Daoy (cell line): ENCODE results near the gene SORCS3. TPM values are rescaled to one million over a fixed set of nuclear protein-coding genes. Genes with fewer than 3 reads are reported as not detected.

Source experiments
- DNase-seq: peaks from one replicate; pipeline ENCODE4 v3.0.0-alpha.2; 2015; ENCODE audit warnings: low read depth
- total RNA-seq: library from RNA; depleted of rRNA; stranded (reverse); fragments of >200 nt; shearing (Covaris generic); gene quantifications from 2 replicates; pipeline ENCODE4 v1.2.3, GENCODE V29; 2014

The SORCS3 gene
- total RNA-seq, 1 experiment from 2014 or later = not detected

DNA sequence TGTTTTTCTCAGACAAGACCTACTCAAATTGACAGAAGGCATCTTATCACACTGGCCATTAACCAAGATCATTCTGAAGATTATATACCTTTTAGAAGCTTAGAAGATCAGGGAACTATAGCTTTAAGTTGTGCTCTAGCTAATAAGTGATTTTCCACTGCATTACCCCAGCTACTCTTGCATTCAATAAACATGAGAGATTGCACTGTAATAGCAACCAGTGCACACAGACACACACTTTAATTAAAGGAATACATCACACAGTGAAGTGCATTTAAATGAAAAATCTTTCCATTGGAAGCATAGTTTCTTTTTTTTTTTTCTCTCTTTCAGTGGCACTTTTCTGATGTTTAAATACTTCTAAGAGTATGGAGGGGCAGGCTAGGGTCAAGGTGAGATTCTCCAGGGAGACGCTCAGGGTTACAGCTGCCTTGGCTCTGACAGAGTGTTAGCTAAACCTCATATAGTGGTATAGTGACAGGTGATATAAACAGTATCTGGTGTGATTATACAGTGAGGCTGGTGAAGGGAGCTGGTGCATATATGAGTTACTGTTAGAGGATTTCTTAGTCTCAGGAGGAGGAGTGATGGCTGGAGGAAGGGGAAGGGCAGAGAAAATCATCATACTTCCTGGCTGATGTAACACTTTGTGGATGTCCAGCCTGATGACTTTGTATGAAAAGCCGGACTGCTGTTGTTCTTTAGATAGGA, 369.5 kb downstream of the SORCS3 start:
- no peak for DNase-seq

- no peak for DNase-seq
These were observed 376.0 kb downstream of the SORCS3 start for GRCh38 chr10:105017116-105017515.

DNA sequence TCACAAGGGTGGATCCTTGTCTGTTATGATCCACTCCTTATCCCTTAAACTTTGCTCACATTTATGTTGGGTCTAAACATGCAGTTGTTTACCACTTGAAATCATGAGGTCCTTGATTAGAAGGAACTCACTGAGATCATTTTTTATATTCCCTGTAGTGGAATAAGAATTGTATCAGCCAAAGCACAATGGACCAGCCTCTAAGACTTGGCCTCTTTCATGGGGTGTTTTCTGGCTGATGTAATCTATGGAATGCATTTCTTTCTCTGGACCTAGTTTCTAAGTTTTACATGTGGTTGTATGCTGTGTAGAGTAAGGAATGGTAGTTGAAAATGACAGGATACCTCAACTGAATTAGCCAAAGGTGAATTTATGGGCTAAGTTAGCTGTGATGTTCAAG, 376.6 kb downstream of the SORCS3 start:
- no peak for DNase-seq

DNA sequence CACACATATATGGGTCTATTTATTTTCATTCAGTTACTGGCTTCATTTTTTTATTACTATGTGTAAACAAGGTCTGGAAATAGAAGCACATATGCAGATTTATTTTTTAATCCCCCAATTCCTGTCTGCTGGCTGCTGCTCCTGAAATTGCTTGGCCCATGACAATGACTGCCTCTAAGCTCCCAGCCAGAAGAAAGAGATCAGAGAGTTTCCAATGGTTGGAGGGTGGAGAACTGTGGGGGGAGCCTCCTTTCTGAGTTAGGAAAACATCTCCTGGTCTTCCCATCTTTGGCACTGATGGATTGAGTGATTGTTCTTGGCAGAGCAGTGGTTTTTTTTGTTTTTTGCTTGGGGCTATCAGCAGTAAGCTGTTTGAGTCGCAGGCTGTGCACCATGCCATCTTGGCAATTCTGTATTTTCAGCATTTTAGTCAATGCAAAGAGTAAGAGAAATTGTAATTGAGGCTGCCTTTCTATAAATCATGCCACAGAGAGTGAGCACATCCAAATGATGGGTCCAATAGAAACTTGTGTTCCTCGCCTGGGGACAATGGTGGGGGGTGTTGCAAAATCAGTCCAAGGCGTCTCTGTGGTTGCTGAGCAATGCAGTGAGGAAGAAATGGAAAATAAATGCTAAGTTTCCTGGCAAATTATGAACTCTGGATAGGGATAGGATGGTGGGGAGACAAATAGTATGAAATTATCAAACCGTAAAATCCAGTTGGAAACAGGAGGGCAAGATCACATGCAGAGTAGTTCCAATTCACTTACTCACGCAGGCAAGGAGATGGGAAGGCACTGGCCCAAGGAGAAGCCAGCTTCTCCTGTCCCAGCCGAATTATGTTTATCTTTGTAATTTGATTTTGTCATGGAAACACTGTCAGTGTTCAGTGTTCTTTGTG, 382.4 kb downstream of the SORCS3 start:
- DNase-seq = no peak

- no peak for DNase-seq
These were observed 383.1 kb downstream of the SORCS3 start for GRCh38 chr10:105024184-105024583.

GRCh38 chr10:105025092-105025491, 384.0 kb downstream of the SORCS3 start:
- no peak for DNase-seq

- DNase-seq = no peak
These were observed 385.5 kb downstream of the SORCS3 start for GRCh38 chr10:105026566-105026965.

GRCh38 chr10:105029286-105029685, 388.2 kb downstream of the SORCS3 start:
- no peak for DNase-seq

- no peak for DNase-seq
These were observed 395.9 kb downstream of the SORCS3 start for GRCh38 chr10:105037022-105037421.

GRCh38 chr10:105041956-105042355, 400.9 kb downstream of the SORCS3 start:
- DNase-seq = no peak

DNA sequence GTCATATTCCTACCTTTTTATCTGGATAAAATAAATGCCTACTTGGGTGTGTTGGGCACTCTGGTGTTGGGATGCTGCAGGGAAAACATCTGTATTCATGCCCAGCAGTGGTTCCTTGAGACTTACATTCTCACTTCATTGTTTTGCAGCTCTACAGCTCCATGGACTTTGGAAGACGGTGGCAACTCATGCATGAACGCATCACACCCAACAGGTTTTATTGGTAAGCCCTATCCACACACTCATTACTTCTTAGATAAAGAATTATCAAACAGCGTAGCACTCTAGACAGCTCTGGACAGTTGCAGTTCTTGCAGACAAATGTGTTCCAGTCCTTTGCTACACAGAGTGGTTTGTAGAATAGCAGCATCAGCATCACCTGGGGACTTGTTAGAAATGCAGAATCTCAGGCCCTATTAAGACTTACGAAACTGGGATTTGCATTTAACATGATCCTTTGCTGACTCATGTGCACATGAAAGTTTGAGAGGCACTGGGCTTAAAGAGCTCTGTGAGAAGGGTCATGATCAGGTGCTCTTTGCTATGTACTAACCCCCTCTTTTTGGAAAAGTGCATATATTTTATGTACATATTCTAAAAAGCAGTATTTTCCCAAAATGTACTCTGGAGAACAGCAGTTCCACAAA, 401.9 kb downstream of the SORCS3 start:
- DNase-seq = no peak

GRCh38 chr10:105044902-105045301, 403.8 kb downstream of the SORCS3 start:
- DNase-seq = no peak

DNA sequence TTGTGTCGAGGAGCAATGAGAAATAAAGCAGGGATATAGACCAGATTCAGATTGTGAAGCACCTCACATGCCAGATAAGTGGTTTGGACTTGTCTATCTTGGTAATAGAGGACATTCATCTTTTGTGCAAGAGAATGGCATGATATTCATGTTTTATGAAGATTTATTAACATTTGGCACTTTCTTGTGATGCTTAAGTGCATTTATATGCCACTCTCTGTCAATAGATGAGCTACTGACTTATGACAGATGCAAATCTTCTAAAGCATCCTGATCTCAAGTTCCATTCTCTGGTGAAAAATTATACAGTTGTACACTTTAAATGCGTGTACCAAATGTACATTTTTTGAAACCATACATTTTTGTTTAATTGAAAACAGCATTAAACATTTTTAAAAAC, 415.3 kb downstream of the SORCS3 start:
- no peak for DNase-seq

GRCh38 chr10:105062951-105063350, 421.9 kb downstream of the SORCS3 start:
- DNase-seq = no peak

- DNase-seq = no peak
These were observed 422.7 kb downstream of the SORCS3 start for GRCh38 chr10:105063796-105064195.

GRCh38 chr10:105068497-105068896, 427.4 kb downstream of the SORCS3 start:
- no peak for DNase-seq

- DNase-seq = no peak
These were observed 429.2 kb downstream of the SORCS3 start for GRCh38 chr10:105070249-105070648.

DNA sequence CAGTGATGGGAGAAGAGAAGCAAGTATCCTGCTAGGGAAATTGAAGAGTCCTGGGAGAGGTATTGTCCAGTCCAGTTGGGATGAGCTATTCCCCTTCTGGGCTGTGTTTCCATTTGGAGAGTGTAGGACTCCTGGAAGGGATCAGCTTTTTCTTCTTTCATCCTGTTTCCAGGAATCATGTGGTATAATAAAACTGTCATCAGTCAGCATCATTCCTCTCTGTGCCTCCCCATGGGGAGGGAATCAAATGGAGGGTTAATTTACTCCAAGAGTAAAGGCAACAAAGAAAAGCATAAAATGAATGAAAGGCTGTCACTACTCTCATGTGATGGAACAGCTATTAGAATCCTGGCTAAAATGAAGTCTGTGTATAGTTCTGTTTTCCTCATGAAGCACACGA, 429.9 kb downstream of the SORCS3 start:
- DNase-seq = no peak

GRCh38 chr10:105071980-105072379, 430.9 kb downstream of the SORCS3 start:
- DNase-seq = no peak

DNA sequence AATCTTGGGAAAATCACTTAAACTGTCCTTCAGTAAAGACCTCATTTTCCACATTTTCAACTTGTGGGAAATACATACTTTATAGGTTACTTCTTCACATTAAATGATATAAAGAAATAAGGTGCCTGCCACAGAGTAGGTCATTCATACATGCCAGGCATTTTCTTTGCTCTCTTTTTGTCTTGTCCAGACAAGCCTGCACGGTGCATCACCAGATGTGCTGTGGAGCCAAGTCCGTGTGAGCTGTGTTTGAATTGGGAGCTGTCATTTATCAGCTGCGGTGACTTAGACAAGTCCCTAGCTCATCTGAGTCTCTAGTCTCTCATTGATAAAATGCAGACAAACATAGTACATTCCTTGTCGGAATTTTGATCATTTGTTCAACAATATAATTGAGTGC, 432.9 kb downstream of the SORCS3 start:
- no peak for DNase-seq

GRCh38 chr10:105075031-105075430, 433.9 kb downstream of the SORCS3 start:
- DNase-seq = no peak

DNA sequence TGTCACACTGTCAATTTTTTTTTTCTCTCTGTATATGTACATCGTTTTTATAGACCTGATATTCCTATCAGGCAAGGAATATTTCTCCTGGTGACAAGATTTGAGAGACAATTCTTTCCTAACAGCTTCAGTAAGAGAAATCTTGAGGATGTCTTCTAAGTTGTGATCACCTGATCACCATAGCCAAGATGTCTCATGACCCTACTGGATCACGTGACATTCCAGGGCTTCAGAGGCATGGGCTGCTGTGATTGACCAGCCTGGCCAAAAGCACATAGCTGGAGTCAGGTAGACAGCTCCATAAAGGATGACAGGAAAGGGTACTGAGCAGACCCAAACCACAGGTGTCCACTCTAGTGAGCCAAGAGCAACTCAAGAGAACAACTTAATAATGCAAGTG, 444.9 kb downstream of the SORCS3 start:
- no peak for DNase-seq

DNA sequence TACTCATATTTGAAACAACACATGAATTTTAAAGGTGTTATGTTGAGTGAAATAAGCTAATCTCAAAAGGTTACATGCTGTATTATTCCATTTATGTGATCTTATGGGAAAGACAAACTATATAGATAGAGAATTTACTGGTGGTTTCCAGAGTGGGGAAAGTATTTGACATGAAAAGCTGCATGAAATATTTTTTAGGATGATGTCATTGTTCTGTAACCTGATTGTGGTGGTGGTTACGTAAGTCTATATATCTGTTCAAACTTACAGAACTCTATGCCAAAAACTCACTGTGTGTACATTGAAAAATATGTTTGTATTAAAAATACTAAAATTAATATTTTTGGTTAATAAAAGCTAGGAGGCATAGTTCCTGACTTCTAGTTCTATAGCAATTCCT, 453.0 kb downstream of the SORCS3 start:
- no peak for DNase-seq
